DMS153 (cell line): Measurements from ENCODE around the gene ECPAS.
"Not testable (repeated sequence)": the region's sequence is repeated elsewhere in the genome, so short reads cannot be mapped to it uniquely, and the experiment has no call there.

ENCODE experiments used
- DNase-seq: peaks from one replicate; lab custom pipeline; 2025; lab: John Stamatoyannopoulos, UW

The ECPAS gene

GRCh38 chr9:111467778-111468367 lies 16.3 kb downstream of the ECPAS start:
- DNase-seq, result no peak

DNA sequence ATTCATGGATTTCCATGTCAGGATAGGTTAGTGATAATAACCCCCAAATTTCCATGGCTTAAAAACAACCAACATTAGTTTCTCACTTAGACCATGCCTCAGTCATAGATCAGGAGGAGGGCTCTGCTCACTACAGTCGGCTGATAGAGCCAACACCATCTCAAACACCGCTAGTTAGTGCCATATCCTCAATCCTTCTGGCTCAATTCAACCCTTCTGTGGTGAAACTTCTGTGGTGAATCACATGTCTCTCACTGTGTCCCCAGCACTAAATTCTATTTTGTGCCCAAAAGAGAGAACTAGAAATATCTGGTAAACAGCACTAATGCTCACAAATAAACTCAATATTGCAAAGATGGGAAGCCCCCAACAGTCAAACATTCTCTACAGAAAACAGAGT lies 21.1 kb downstream of the ECPAS start:
- no peak for DNase-seq

GRCh38 chr9:111458139-111459009 lies 25.8 kb downstream of the ECPAS start:
- DNase-seq, result no peak

GRCh38 chr9:111456529-111456928 lies 27.7 kb downstream of the ECPAS start:
- no peak for DNase-seq

GRCh38 chr9:111455638-111456037 lies 28.5 kb downstream of the ECPAS start:
- DNase-seq, result no peak

DNA sequence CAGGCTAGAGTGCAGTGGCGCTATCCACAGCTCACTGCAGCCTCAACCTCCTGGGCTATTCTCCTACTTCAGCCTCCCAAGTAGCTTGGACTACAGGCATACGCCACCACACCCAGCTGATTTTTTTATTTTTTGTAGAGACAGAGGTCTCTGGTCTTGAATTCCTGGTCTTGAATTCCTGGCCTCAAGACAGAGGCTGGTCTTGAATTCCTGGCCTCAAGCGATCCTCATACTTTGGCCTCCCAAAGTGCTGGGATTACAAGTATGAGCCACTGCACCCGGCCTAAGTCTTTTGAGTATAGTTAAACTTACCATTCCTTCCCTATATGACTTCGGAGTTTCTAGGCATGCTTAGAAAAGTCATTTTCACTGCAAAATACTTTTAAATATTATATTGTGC lies 29.4 kb downstream of the ECPAS start:
- no peak for DNase-seq

- DNase-seq, result no peak
Measured at GRCh38 chr9:111451570-111451969, 32.6 kb downstream of the ECPAS start.

GRCh38 chr9:111450124-111450523 lies 34.1 kb downstream of the ECPAS start:
- DNase-seq, result no peak

DNA sequence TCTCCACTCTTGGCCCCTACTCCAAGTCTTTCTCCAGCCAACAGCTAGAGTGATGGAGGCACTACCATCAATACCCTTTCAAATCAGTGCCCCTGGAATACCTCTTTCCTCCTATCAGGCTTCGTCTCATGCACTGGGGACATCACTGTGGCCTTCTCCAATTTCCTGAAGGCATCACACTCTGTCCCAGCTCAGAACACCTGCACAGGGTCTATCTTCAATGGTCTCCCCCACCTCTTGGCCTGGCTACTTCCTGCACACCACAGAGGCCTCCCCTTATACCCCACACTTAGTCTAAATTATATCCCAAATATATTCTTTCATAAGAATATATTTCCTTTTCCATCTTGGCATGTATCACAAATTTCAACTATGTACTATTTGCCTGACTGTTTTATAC lies 34.5 kb downstream of the ECPAS start:
- DNase-seq, result no peak

DNA sequence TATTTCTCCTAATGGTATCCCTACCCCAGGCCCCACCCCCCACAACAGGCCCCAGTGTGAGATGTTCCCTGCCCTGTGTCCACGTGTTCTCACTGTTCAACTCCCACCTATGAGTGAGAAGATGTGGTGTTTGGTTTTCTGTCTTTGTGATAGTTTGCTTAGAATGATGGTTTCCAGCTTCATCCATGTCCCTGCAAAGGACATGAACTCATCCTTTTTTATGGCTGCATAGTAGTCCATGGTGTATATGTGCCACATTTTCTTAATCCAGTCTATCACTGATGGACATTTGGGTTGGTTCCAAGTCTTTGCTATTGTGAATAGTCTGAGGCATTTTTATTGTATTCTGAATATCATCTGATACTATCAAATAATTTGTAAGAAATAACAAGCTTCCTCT lies 38.4 kb downstream of the ECPAS start:
- not testable (repeated sequence) for DNase-seq

GRCh38 chr9:111443454-111443853 lies 40.7 kb downstream of the ECPAS start:
- no peak for DNase-seq

GRCh38 chr9:111442360-111443027 lies 41.7 kb downstream of the ECPAS start:
- DNase-seq, result no peak

GRCh38 chr9:111440226-111440625 lies 44.0 kb downstream of the ECPAS start:
- no peak for DNase-seq

DNA sequence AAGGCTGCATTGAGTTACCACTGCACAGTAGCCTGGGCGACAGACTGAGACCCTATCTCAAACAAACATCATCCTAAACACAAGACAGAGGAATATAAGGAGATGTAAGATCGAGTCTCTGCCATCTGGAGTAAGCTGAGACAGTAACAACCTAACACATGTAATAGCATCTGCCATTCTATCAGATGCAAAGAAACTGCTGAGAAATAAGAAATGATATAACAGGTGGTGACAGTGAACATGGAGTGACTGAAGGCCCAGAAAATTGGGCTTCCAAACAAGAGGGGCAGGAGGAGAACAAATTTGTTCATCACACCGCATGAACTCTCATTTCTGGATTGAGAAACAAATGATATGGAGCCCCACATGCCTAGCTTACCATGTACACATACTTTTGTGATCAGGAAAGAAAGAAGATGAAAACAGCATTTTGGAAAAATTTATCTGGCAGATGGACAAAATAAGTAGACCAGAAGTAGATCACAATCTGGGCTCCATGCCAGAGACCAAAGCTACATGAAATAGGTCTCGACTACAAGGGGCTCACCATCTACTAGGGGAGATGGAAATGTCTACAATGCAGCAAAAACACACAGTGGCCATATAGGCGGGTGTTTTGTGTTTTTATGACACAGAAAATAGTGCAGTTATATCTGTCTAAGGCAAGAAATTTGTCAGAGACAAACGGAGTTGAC lies 45.5 kb downstream of the ECPAS start:
- no peak for DNase-seq

DNA sequence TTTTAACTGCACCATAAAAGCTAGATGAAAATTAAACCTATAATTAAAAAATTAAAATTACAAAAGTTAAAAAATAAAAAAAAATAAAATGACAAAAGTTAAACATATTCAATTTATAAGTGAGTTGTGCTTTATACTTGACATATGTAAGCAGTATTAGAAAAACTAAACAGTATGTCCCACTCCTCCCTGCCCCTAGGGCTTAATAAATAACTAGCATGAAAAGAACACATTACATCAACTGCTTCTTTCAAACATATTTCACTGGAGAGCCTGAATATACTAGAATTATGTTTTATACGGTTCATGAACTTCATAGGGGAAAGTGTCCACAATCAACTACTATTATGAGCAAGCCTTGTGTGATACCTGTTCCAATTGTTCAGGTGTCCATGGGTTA lies 47.6 kb downstream of the ECPAS start:
- DNase-seq, result no peak

GRCh38 chr9:111433082-111433481 lies 51.1 kb downstream of the ECPAS start:
- DNase-seq, result no peak

DNA sequence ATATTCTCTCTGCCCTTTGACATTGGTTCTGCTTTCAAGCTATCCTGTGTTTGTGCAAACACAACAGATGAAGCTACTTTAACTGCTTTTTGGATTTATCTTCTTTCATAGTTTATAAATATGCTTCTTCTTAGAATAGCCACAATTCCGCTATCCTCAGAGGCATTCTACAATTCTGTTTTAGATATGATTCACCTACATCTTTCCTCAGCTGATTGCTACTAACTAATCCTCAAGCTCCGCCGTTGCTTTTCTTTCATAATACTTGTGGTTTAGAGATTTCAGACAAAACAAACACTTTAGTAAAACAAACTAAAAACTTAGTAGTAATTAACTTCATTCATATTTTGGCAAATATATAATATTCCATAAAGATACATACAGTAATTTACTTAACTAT lies 52.5 kb downstream of the ECPAS start:
- DNase-seq, result no peak

DNA sequence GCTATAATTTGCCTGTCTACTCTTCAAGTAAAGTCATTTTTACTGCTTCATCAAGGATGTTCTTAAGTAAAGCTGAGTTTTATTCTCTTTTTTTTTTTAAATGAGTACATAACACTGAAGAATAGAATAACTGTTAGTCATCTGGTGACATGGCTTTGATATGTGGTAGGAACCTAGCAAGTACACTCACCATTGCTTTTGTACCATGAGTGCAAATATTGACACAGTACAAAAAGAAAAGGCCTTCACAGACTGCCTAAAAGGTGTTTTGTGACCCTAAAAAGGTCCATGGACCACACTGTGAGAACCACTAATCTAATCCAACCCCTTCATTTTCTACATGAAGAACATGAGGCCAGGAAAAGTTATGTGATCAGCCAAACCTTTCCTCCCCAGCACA lies 55.0 kb downstream of the ECPAS start:
- DNase-seq, result peak; percentile 8

GRCh38 chr9:111427186-111427585 lies 57.0 kb downstream of the ECPAS start:
- no peak for DNase-seq

- DNase-seq, result no peak
Measured at GRCh38 chr9:111423389-111423788, 60.8 kb downstream of the ECPAS start.

GRCh38 chr9:111414406-111414805 lies 69.8 kb downstream of the ECPAS start:
- DNase-seq, result no peak

GRCh38 chr9:111413996-111414395 lies 70.2 kb downstream of the ECPAS start:
- DNase-seq, result no peak

DNA sequence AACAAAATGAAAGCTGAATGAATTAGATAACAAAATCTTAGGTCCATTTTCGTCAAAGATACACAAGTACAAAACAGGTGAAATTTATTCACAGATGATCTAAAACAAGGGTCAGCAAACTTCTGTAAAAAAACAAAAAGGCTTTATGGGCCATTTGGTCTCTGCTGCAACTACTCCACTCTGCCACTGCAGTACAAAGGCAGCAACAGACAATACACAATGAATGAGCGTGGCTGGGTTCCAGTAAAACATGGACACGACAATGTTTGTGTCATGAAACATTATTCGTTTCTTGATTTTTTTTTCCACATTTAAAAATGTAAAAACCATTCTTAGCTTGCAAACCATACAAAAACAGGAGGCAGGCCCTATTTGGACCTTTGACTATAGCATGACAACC lies 71.9 kb downstream of the ECPAS start:
- no peak for DNase-seq
